H1 (cell line): Measurements from ENCODE around the gene ASTN2. TPM values are rescaled to one million over a fixed set of nuclear protein-coding genes. Genes with fewer than 3 reads are reported as not detected.

Experiments
- CTCF ChIA-PET: fragments of 300-600 bp; sonication (Branson Sonifier 250); formaldehyde crosslinking; loops from one replicate; lab custom pipeline; 2021; ENCODE audit not compliant: partially characterized antibody; lab: Charles Lee
- POLR2A ChIA-PET: fragments of 300-600 bp; sonication (Branson Sonifier 250); formaldehyde crosslinking; loops from one replicate; lab custom pipeline; 2021; ENCODE audit warnings: inconsistent platforms; ENCODE audit not compliant: partially characterized antibody; lab: Charles Lee
- DNase-seq, 2 experiments: peaks; one replicate each; pipeline versions ENCODE4 v3.0.0 to v3.0.0-alpha.2; 2010 to 2022; ENCODE audit warnings: low spot score in 2 of 2, low read depth in 1 of 2, mixed read lengths in 1 of 2
- FAIRE-seq: peaks from 2 replicates; lab custom pipeline; 2011; peaks lifted over from hg19 to GRCh38; lab: Jason Lieb, UNC
- H2AFZ ChIP-seq: 2 replicates; pipeline ENCODE4 v1.8.1; 2012; ENCODE audit warnings: low read length, inconsistent platforms
- H2AK5ac ChIP-seq: 2 replicates; pipeline ENCODE4 v1.6.1; 2013; ENCODE audit warnings: low read depth, low read length
- H2BK120ac ChIP-seq: replicated peaks from 2 replicates; pipeline ENCODE3; 2013; ENCODE audit warnings: low read depth, low read length, inconsistent platforms
- H2BK12ac ChIP-seq: 2 replicates; pipeline ENCODE4 v1.6.1; 2013; ENCODE audit warnings: low read depth, low read length
- H2BK15ac ChIP-seq: 2 replicates; pipeline ENCODE4 v1.6.1; 2013; ENCODE audit warnings: low read length
- H2BK20ac ChIP-seq: 2 replicates; pipeline ENCODE4 v1.6.1; 2013; ENCODE audit warnings: low read length
- H2BK5ac ChIP-seq: 2 replicates; pipeline ENCODE4 v1.6.1; 2013; ENCODE audit warnings: low read depth, low read length
- H3K14ac ChIP-seq: 2 replicates; pipeline ENCODE4 v1.6.1; 2013; ENCODE audit warnings: inconsistent platforms; ENCODE audit not compliant: insufficient read length
- H3K18ac ChIP-seq: 2 replicates; pipeline ENCODE4 v1.6.1; 2013; ENCODE audit warnings: low read length; ENCODE audit errors: extremely low read depth
- H3K23ac ChIP-seq: 2 replicates; pipeline ENCODE4 v1.6.1; 2013; ENCODE audit warnings: inconsistent platforms; ENCODE audit not compliant: insufficient read length
- H3K23me2 ChIP-seq: 2 replicates; pipeline ENCODE4 v1.6.1; 2013; ENCODE audit warnings: low read depth, low read length
- H3K27ac ChIP-seq: 2 replicates; pipeline ENCODE4 v1.6.1; 2011; ENCODE audit warnings: low read depth, low read length, inconsistent platforms
- H3K27me3 ChIP-seq, 4 experiments: replicated peaks in 1 of 4; 1 replicate in 1 of 4; 2 replicates in 3 of 4; pipeline versions ENCODE4 v1.6.1 to v1.8.1; 2011 to 2013; ENCODE audit warnings: low read length in 3 of 4, mild to moderate bottlenecking in 3 of 4, inconsistent platforms in 2 of 4, mixed read lengths in 2 of 4, moderate library complexity in 1 of 4; ENCODE audit not compliant: control insufficient read depth in 3 of 4, insufficient read depth in 3 of 4; ENCODE audit errors: extremely low read depth in 1 of 4
- H3K36me3 ChIP-seq, 4 experiments: 2 replicates each; pipeline versions ENCODE4 v1.6.1 to v1.8.1; 2011 to 2013; ENCODE audit warnings: mild to moderate bottlenecking in 4 of 4, low read length in 3 of 4, moderate library complexity in 2 of 4, control low read depth in 1 of 4, inconsistent platforms in 1 of 4; ENCODE audit not compliant: insufficient read depth in 4 of 4, control insufficient read depth in 2 of 4
- H3K4ac ChIP-seq: replicated peaks from 2 replicates; pipeline ENCODE3; 2013; ENCODE audit warnings: low read length, low read depth, mixed read lengths, inconsistent platforms; ENCODE audit not compliant: insufficient read length
- H3K4me1 ChIP-seq, 4 experiments: replicated peaks in 1 of 4; 1 replicate in 1 of 4; 2 replicates in 3 of 4; pipeline versions ENCODE4 v1.6.1 to v1.8.1; 2011 to 2013; ENCODE audit warnings: low read length in 3 of 4, inconsistent platforms in 2 of 4, mixed read lengths in 1 of 4; ENCODE audit not compliant: insufficient read depth in 4 of 4, control insufficient read depth in 3 of 4
- H3K4me2 ChIP-seq, 2 experiments: 2 replicates each; pipeline versions ENCODE4 v1.6.1 to v1.8.1; 2011 to 2013; ENCODE audit warnings: low read depth in 2 of 2, low read length in 2 of 2, control low read depth in 1 of 2, inconsistent platforms in 1 of 2, mild to moderate bottlenecking in 1 of 2; ENCODE audit not compliant: insufficient read depth in 1 of 2
- H3K4me3 ChIP-seq, 4 experiments: fragments of 200-600, 300-600 bp in 1 of 4; sonication (generic), shearing (Covaris generic), sonication (Bioruptor Twin) in 1 of 4; 2 replicates each; pipeline versions ENCODE4 v1.5.1 to v1.8.1; 2011 to 2016; ENCODE audit warnings: low read length in 4 of 4, low read depth in 3 of 4, control low read depth in 2 of 4, inconsistent platforms in 2 of 4, mild to moderate bottlenecking in 2 of 4, mixed read lengths in 1 of 4, moderate library complexity in 1 of 4; ENCODE audit not compliant: insufficient read depth in 2 of 4; ENCODE audit errors: extremely low read depth in 1 of 4
- H3K56ac ChIP-seq: replicated peaks from 2 replicates; pipeline ENCODE3; 2013; ENCODE audit warnings: low read depth, mild to moderate bottlenecking, mixed read lengths, low read length, inconsistent platforms; ENCODE audit not compliant: insufficient read length
- H3K79me1 ChIP-seq: 2 replicates; pipeline ENCODE4 v1.6.1; 2013; ENCODE audit warnings: low read depth, low read length, control low read depth
- H3K79me2 ChIP-seq, 2 experiments: 2 replicates each; pipeline versions ENCODE4 v1.6.1 to v1.8.1; 2012 to 2013; ENCODE audit warnings: low read length in 2 of 2, mild to moderate bottlenecking in 2 of 2, inconsistent platforms in 1 of 2; ENCODE audit not compliant: insufficient read depth in 2 of 2, control insufficient read depth in 1 of 2
- H3K9ac ChIP-seq, 4 experiments: replicated peaks in 1 of 4; 1 replicate in 1 of 4; 2 replicates in 3 of 4; pipeline versions ENCODE4 v1.6.1 to v1.8.1; 2011 to 2013; ENCODE audit warnings: low read depth in 3 of 4, low read length in 3 of 4, control low read depth in 2 of 4, mild to moderate bottlenecking in 2 of 4, moderate library complexity in 2 of 4, inconsistent platforms in 1 of 4; ENCODE audit errors: extremely low read depth in 1 of 4
- H3K9me3 ChIP-seq, 2 experiments: 2 replicates each; pipeline versions ENCODE4 v1.6.1 to v1.8.1; 2012 to 2013; ENCODE audit warnings: mild to moderate bottlenecking in 2 of 2, moderate library complexity in 2 of 2, control low read depth in 1 of 2, inconsistent platforms in 1 of 2, low read depth in 1 of 2, low read length in 1 of 2, mixed read lengths in 1 of 2; ENCODE audit not compliant: insufficient read depth in 2 of 2
- H4K20me1 ChIP-seq, 2 experiments: replicated peaks in 1 of 2; 2 replicates each; pipeline versions ENCODE3 to v1.8.1; 2011 to 2013; ENCODE audit warnings: inconsistent platforms in 2 of 2, low read length in 2 of 2, mild to moderate bottlenecking in 1 of 2; ENCODE audit not compliant: insufficient read depth in 2 of 2, control insufficient read depth in 1 of 2
- H4K5ac ChIP-seq: 2 replicates; pipeline ENCODE4 v1.6.1; 2013; ENCODE audit warnings: low read length, low read depth, mixed read lengths, inconsistent platforms; ENCODE audit not compliant: insufficient read length
- H4K8ac ChIP-seq: 2 replicates; pipeline ENCODE4 v1.8.0; 2013; ENCODE audit warnings: mild to moderate bottlenecking, moderate library complexity, low read length, inconsistent platforms; ENCODE audit not compliant: insufficient read depth; ENCODE audit errors: extremely low read depth
- H4K91ac ChIP-seq: replicated peaks from 2 replicates; pipeline ENCODE3; 2013; ENCODE audit warnings: low read length, mixed read lengths, inconsistent platforms; ENCODE audit not compliant: insufficient read length
- POLR2A ChIP-seq, 2 experiments: IDR thresholded peaks; 1 replicate in 1 of 2; 2 replicates in 1 of 2; pipeline ENCODE4 v1.6.1; 2011; ENCODE audit warnings: low read depth in 2 of 2, low read length in 2 of 2, mild to moderate bottlenecking in 2 of 2; ENCODE audit errors: control extremely low read depth in 1 of 2
- RBBP5 ChIP-seq: IDR thresholded peaks from 2 replicates; pipeline ENCODE4 v1.7.1; 2012; ENCODE audit warnings: low read depth, mild to moderate bottlenecking, inconsistent platforms, low read length, moderate library complexity, borderline replicate concordance
- SAP30 ChIP-seq: fragments of 300-600 bp; sonication (generic); IDR thresholded peaks from 2 replicates; pipeline ENCODE4 v1.7.1; 2012; ENCODE audit warnings: low read length, moderate library complexity, mild to moderate bottlenecking, inconsistent platforms; ENCODE audit not compliant: insufficient read depth, insufficient replicate concordance
- WGBS, 2 experiments: shearing (Covaris generic) in 1 of 2; methylation state at CpG; one replicate each; pipeline versions ENCODE4 v1.1.6 to v1.1.7; 2013 to 2015; ENCODE audit warnings: low lambda C conversion rate in 2 of 2, mixed read lengths in 2 of 2, inconsistent platforms in 1 of 2, low coverage in 1 of 2, missing lambda C conversion rate in 1 of 2; ENCODE audit not compliant: insufficient replicate concordance in 2 of 2, insufficient coverage in 1 of 2, insufficient read length in 1 of 2; ENCODE audit errors: extremely low coverage in 1 of 2, missing lambda C conversion rate in 1 of 2; 5-methylcytosine and 5-hydroxymethylcytosine counted together
- polyA plus RNA-seq, 7 experiments: library from polyadenylated mRNA; depleted of rRNA in 3 of 7; stranded (reverse) in 5 of 7; unstranded in 2 of 7; fragments of >200 nt in 5 of 7; fragments of 200-250 nt in 2 of 7; gene quantifications; 1 replicate in 5 of 7; 2 replicates in 1 of 7; 4 replicates in 1 of 7; pipeline versions ENCODE4 v1.2.1 to v1.2.3, GENCODE V29; 2011 to 2013; ENCODE audit warnings: missing spikeins in 2 of 7, mixed read lengths in 2 of 7
- total RNA-seq: library from RNA; stranded (reverse); fragmentation: NEBNext Ultra II Directional; extraction: Animal tissue kit (Norgen Biotek cat#: 25700); gene quantifications from 2 replicates; pipeline ENCODE4 v1.2.1, GENCODE V29; 2021

ASTN2 gene
- total and polyA plus RNA-seq, 2 of the 8 experiments (the other 6 are each of a cell fraction or from before 2014, with no cell fraction given), result 8.2 to 13.7 TPM

GRCh38 chr9:116616304-116616914 lies 798.4 kb downstream of the ASTN2 start:
- Histone ChIP-seq H4K8ac (no peak overlapping the region), H2AFZ (no peak overlapping the region), H3K14ac (no peak overlapping the region), H2BK12ac (no peak overlapping the region), H3K9ac (no peak overlapping the region), H3K4me2 (no peak overlapping the region), H3K4ac (no peak overlapping the region), H3K56ac (no peak overlapping the region), H3K23ac (no peak overlapping the region), H3K36me3 (no peaks in the 10 kb centered on the region), H2BK20ac (no peak overlapping the region), H3K4me3 (no peak overlapping the region), H3K27ac (no peak overlapping the region), H4K20me1 (no peaks in the 10 kb centered on the region), H3K23me2 (no peaks in the 10 kb centered on the region), H3K4me1 (no peaks in the 10 kb centered on the region), H2BK120ac (no peak overlapping the region), H3K27me3 (no peaks in the 10 kb centered on the region), H2AK5ac (no peak overlapping the region), H3K79me1 (no peaks in the 10 kb centered on the region), H4K5ac (no peak overlapping the region), H2BK5ac (no peak overlapping the region), H3K9me3 (no peaks in the 10 kb centered on the region), H3K18ac (no peak overlapping the region), H4K91ac (no peak overlapping the region), H3K79me2 (no peaks in the 10 kb centered on the region), H2BK15ac (no peak overlapping the region)
- 91% methylated on average over 5 of the region's 5 CpGs; no CpG with 5 or more reads in 1 of the 2 experiments for WGBS, 2 experiments
- no peak for FAIRE-seq
- DNase-seq, result no peak
- POLR2A ChIA-PET, result no interaction called here
- CTCF ChIA-PET, result no interaction called here
- TF ChIP-seq POLR2A (IDR thresholded peaks at IDR 0.05; ENCODE audit: control extremely low read depth in 1 of 2, low read depth in 2 of 2, low read length in 2 of 2) (no peak), RBBP5 (no peak), SAP30 (no peak)
